HG03439 (cell line): ENCODE data around the gene C10orf67.
"Not testable (repeated sequence)": the region's sequence is repeated elsewhere in the genome, so short reads cannot be mapped to it uniquely, and the experiment has no call there.

Source experiments
- ATAC-seq: cut with Tn5 transposase; IDR thresholded peaks from one replicate; pipeline ENCODE4 v1.9.1; 2021; ENCODE audit warnings: mild to moderate bottlenecking, moderate library complexity; ENCODE audit not compliant: unreplicated experiment

The C10orf67 gene

DNA sequence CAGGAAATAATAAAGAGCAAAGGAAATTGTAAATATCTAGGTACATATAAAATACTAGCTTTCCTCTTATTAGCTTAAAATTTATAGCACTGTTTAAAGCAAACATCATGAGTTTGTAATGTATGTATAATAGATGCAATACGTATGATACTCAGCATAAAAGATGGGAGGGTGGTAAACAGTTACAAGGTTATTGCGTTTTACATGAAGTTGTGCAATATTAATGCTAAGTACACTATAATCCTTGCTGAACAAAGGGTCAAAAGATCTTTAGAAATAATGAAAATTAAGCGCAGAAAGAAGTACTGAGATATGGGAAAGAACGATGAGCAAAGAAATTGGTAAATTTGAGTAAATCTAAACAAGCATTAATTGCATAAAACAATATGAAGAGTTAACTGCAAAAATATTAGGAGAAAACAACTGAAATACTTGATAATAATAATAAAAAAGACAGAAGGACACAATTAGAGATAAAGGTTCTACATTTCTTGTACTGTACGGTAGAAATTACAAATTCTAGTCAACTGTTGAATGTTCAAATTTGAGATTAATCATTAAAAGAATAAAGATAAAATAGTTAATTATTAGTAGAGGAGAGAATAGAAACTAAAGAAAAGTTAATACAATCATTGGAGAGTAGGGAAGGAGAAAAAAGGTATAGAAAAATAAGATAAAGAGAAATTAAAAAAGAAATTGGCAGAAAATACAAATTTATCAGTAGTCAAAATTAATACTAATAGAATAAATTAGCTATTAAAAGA is 17.9 kb downstream of the C10orf67 start:
- ATAC-seq = no peak

DNA sequence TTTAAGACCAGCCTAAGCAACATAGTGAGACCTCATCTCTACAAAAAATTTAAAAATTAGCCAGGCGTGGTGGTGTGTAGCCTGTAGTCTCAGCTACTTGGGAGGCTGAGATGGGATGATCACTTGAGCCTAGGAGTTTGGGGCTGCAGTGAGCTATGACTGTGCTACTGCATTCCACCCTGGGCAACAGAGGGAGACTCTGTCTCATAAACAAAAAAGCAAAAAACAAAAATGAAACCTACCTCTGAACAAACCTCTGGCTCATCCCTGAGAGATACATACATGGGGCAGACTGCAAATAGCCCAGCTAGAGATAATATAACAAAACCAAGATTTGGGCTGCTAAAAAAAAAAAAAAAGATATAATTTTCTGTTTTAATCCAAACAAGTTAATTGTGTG is 19.5 kb downstream of the C10orf67 start:
- no peak for ATAC-seq

DNA sequence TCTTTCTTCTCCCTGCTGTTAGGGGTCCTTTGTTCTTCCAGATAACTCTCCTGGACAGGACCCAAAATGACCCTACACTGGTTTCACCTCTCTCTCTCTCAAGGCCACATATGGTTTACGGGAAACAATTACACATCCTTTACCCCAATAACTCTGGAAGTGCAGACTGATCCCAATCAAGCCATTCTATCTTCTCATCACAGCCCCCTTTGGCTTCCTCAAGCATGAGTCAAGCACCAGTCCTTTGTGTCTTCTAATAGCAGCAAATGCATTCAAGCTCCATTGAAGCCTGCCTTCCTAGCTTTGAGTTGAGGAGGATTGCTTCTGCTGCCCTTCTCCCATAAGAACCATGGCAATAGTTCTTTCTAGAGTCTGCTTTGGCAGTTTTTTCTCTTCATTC is 20.2 kb downstream of the C10orf67 start:
- ATAC-seq = no peak

DNA sequence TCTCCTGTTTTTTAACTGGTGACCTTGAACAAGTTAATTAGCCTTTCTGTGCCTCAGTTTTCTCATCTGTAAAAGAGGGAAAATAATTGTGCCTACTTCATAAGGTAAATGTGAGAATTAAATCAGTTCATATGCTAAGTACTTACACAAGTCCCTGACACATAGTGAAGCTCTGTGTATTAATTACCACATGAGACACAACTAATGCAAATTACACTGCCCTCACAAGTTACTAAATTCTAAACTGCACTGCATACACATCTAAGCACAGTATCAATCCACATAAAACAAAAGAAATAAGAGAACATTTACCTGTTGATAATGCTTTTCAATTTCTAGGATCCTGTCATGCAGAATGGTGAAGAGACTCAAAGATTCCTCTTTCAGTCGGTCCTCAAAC is 22.5 kb downstream of the C10orf67 start:
- no peak for ATAC-seq

DNA sequence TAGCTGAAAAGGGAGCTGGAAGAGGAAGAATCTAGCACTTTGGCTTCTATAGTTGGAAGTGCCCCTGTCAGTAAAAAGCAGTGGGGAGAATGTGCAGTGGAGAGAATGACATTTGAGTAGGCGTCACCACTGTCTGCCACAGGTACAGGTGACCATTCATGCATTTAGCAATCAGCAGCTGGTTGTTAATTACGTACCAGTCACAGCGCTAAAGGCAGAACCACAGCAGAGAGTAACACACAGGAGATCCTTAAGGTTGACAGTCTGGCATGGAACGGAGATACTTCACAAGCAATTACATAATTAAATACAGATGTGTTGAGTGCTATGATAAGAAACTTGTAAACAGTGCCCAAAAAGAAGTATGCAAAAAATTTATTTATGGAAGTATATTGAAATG is 24.8 kb downstream of the C10orf67 start:
- no peak for ATAC-seq

DNA sequence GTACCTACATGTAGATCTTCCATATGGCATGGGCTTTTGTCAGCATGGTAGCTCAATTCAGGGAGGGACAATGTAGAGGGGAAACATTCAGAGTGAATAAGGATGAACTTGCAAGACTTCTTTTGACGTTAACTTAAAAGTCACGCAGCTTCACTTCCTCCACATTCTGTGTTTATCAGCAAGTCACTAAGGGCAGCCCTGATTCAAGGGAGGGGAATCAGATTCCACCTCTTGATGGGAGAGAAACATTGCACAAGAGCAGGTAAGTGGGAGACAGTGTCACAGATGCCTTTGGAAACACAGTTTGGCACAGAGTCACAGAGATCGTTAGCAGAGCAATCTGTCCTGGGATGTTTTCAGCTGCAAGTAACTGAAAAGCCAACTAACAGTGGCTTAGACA is 26.2 kb downstream of the C10orf67 start:
- ATAC-seq = no peak

DNA sequence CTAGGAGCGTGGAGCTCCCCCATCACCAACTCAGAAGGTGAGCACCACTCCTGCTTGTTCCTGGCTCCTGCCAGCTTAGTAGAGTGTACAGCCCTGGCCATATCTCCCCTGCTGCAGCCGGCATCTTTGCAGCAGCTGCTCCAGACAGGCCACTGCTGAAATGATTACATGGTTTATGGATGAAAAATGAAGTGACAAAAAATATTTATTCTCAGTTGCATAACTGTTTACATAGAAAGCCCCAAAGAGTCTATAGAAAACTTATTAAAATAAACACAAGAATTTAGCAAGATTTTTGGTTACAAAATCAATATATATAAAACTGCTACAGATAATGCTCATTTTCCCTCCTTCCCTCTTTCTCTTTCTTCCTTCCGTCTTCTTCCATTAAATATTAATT is 27.2 kb downstream of the C10orf67 start:
- no peak for ATAC-seq

DNA sequence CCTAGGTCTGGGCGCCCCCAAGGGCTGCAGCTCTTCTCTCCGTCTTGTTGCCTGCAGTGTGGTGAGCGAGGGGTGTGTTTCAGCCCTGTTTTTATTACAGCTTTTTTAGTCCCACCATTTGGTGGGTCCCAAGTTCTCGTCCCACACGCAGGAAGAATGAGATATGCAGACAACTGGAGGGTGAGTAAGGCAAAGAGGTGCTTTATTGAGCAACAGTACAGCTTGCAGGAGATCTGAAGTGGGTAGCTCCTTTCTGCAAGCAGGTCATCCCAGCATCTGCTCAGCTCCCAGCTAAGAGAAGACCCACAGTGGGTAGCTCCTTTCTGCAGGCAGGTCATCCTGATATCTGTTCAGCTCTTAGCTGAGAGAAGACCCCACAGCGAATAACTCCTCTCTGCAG is 28.2 kb downstream of the C10orf67 start:
- no peak for ATAC-seq

DNA sequence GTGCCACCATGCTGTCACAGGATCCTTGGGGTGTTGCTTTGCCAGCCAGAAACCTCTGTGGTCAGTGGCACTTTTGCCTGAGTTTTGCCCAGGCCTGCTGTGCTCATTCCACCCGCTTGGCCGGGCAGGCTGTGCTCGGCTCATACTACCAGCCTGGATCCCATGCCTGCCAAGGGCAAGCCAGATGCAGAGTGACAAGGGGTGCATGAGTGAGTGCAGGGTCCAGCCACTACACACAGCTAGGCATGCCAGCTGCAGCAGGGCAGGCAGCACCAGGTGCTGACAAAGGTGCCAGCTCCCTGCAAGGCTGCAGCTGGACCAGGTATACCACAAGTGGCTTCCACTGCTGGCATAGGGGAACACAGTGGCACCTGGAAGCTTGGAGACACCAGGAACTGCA is 28.6 kb downstream of the C10orf67 start:
- no peak for ATAC-seq

DNA sequence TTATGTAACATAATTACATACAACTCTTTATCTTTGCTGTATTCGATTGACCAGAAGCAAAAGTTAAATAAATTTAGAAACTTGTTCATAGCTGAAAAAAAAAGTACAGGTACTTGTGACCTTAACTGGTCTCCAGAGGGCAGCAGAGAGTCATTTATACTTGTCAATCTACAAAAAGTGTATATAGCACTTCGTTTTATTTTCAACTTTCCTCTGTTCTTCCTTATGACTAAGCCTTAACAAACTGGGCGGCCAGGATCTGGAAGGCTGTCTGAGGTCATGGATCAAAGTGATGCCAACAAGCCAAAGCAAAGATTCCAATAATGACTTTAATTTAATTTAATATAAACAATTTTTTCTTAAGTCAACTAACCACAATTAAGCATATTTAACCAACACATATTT is 29.8 kb downstream of the C10orf67 start:
- ATAC-seq = no peak

DNA sequence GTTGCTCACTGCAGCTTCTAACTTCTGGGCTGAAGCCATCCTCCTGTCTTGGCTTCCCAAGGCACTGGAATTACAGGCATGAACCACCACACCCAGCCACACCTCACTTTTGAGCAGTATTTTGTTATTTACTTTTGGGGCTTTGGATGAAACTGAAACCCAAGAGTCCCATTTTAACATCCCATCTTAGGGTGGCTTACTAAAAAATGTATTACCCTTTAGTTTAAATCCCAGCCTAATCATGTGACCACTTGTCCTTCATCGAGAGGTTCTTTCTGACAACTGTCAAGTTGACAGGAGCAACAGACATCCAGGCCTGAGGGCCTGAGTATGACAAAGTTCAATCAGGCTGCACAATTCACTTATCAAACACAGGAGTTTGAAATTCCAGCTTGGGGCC is 33.6 kb downstream of the C10orf67 start:
- ATAC-seq = no peak

DNA sequence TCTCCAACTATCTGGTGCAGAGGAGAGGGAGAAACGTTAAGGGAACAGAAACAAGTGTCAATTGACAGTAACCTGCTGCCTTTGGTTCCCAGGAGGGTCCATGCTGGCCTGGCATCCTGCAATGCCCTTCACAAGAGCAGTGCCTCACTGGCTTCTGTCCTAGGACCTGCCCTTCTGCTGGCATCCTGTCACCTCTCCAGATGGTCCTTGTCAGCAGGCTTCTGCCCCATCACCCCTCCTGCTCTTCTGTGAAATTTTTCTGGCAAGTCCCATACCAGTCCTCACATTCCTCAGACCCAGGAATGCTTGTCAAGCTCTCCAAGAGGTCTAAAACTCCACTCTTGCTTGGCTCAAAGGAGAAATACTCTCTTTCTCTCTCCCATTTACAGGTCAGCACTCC is 34.2 kb downstream of the C10orf67 start:
- no peak for ATAC-seq

DNA sequence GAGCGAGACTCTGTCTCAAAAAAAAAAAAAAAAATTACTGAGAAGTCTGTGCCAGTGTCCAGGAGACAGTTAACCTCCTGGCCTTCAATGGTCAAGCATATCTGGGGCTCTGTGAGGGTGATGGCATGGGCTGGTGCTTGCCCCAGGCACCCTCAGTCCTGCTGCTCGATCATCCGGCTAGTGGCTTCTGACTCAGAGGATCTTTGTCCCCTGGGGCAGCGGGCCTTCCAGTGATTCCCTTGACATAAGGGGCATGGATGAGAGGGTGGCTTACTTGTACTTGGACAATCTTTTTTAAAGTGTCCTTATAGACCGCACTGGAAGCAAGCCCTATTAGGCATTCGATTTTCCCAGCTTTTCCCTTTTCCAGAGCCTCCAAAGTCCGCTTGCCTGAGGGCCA is 44.6 kb downstream of the C10orf67 start:
- not testable (repeated sequence) for ATAC-seq

DNA sequence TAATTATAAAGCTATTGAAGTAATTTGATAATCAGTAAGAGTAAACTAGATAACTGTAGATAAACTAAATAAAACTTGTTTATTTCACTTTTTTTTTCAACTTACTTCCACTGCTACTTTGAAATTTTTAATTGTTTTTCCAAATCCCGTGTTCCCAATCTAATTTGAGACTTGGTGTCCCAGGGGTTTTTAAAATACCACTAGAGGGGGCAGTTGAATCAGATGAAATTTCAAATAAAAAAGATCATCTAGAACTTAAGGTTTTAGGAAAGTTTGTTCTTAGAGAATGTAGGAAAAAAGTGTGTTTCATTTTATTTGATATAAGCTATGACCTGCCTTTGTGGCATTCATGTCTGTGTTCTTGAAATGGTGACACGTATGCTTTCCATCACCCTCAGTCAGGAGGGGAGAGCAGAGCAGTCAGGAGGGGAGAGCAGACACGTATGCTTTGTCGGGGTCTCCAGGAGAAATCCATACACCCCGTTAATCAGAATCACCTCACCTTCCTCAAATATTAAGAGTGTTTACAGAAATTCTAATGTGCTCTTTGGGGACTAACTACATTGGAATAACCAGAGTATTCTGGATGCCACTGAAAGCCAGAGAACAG is 49.9 kb downstream of the C10orf67 start:
- ATAC-seq = no peak

DNA sequence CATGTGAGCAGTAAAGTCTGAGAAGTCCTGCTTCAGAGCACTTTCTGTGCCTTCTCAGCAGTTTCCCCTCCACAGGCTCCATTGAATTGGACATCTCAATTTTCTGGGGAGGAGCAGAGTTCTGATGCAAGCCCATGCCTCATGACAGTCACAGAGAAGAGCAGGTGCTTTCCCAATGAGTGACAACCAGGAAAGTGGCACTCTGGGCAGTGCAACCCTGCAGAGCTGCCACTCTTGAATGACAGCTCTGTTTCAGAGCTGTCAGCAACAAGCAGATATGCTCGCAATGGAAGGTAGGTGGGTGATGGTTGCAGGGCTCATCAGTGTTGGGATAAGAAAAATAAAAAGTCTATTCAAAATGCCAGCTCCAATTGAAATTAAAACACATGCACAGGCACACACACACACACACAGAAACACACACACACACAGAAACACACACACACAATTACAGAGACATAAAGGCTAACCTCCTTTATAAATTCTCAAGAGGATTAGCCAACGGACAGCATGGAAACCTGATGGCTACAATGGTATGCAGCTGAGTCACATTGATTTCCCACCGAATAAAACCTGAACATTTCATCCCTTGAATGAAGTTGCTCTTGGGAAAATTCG is 50.5 kb downstream of the C10orf67 start:
- ATAC-seq = no peak

DNA sequence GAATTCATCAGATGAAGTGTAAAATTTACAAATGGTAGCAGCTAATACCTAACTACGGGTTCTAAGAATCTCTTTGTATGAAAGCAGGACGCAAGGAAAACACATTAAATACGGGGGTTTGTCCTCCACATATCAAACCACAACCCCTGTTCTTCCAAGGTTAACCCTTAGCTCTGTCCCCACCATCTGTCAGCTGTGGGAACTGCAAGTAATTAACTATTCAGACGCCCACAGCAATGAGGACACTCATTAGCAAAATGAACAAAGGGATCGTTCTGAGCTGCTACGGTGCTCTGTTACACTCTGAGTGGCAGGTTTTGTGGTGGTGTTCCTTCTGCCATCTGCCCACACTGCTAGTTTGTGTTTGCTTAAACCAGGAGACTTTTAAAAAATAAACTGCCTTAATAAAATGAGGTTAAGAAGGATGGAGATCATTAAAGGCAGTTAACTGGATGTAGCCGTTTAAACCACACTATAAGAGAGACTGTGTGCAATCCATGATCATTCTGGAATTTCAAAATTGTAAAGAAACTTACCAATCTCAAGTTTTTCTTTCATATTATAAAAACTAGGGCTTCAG is 51.4 kb downstream of the C10orf67 start:
- peak; percentile 76 for ATAC-seq

DNA sequence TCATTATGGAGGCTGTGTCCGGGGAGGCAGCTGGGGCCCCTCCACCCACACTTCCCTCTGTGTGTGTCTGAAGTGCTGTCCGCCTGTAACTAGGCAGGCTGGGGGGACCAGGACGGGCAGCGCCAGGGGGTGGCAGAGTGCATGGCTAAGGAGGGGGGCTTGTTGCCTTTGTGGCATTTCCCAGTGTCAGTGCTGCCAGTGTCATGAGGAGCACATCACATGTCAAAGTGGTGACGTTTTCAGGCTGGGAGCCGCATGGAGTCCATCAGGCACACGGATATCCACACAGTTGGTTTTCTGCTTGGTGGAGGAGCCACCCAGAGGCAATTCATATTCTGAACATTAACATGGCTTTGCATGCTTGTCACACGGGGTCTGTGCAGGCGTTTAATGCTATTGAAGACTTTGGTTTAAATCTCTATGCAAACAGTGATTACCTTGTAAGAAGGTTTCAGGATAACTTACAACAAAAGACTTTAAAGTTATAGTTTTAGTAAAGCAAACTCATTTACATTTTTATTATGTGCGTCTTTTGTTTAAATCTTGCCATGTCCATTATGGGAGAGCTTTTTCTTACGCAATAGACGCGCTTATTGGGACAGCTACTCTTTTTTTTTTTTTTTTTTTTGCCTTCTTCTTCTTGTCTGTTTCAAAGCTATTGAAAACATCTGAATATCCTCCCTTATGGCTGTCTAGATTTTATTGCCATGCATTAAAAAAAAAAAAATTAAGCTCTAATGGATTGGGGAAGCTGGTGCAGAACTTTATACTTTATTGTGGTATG is 52.9 kb downstream of the C10orf67 start:
- no peak for ATAC-seq

DNA sequence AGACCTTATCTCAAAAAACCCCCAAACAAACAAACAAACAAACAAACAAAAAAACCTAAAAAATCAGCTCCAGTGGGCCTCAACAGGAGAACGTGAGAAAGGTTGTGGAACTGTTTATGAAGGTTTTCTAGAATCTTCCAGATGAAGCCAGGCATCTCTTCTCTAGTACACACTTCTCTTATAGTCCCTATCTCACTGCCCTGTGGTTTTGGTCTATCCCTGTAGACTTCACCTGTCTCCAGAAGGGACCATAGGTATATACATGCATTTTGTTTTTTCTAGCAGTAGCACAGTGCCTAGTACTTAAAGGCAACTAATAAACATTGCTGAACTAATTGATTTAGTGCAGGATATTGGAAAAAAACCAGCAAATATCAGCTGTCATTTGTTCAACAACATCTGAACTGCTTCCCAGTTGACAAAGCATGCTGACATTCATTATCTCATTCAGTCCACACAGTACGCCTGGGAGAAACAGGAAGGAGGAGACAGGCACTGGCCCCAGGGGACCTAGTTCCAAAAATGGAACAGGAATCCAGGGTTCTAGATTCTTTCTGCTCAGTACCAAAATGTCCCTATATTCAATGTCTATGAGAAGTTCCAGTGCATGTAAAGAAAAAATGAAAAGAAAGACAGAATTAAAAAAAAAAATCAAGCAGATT is 59.8 kb downstream of the C10orf67 start:
- no peak for ATAC-seq

DNA sequence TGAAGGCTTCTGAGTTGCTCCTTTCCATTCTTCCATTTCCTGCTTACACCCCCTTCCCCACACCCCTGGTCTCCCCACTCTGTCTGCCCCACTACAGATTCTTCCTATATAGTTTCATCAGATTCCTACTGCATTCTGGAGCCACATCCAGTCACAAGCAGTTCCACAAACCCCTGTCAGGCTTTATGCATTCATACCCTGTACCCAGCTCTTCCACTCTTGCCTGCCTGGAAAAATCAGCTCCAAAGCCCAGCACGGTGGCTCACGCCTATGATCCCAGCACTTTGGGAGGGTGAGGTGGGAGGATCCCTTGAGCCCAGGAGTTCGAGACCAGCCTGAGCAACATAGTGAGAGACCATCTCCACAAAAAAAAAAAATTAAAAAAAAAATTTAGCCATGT is 60.4 kb downstream of the C10orf67 start:
- no peak for ATAC-seq

DNA sequence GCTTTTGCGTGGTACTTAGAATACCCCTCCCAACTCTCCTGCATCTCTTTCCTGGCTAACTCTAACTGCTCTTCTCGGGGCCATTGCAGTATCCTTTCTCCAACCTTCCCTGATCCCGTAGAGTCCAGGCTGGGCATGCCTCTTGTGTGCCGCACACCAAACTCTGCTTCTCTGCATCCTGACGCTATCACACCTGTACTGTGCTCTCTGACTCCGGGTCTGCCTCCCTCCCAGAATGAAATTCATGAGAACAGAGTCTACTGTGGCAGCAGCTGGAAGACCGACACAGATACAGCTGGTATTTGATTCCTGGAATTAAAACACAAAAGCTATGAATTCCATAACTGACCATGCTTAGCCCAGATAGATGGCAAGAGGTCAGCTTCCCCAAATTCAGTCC is 60.9 kb downstream of the C10orf67 start:
- ATAC-seq = no peak

DNA sequence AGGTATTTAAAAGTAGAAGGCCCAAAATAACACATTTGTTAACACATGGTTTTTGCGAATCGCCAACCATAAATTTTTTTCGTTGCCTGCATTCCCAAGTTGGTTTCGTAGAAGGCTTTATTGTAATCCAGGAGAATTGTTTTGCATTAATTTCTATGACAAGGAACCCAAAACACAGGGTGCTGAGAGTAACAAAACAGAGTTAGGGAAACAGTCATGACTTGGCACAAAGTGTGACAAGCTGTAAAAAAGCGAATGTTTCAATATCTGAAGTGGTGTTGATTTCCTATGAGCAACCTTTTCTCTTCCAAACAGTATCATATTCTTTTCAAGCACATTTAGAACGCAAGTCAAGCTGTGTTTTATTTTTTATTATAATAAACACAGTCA is 63.6 kb downstream of the C10orf67 start:
- no peak for ATAC-seq
